ENCODE measurements around the gene SULT1A1. TPM values are rescaled to one million over a fixed set of nuclear protein-coding genes. Genes with fewer than 3 reads are reported as not detected.

Gene SULT1A1
- total and polyA plus RNA-seq, 2 of the 13 experiments (the other 11 are each of a cell fraction or from before 2014, with no cell fraction given) = 114 to 147 TPM

- TF ChIP-seq ZNF589 (CRISPR knock-in tag; conservative IDR thresholded peaks at IDR 0.05) (no peak), SAP130 (CRISPR knock-in tag; IDR thresholded peaks at IDR 0.05; ENCODE audit: low read depth) (no peak), ARNTL (CRISPR knock-in tag; IDR thresholded peaks at IDR 0.05) (0 out of 2 replicates have a peak, but pooled peaks have one; percentile 6), RFX5 (IDR thresholded peaks at IDR 0.05; ENCODE audit: low read depth, low read length) (no peak), NR2F1 (CRISPR knock-in tag; IDR thresholded peaks at IDR 0.05) (no peak), PLSCR1 (CRISPR knock-in tag; IDR thresholded peaks at IDR 0.05; ENCODE audit: borderline replicate concordance) (no peak), TSC22D2 (CRISPR knock-in tag; IDR thresholded peaks at IDR 0.05; ENCODE audit: borderline replicate concordance) (no peak), YEATS4 (CRISPR knock-in tag; IDR thresholded peaks at IDR 0.05; ENCODE audit: borderline replicate concordance) (0 out of 2 replicates have a peak, but pooled peaks have one; percentile 18), SMAD3 (CRISPR knock-in tag; IDR thresholded peaks at IDR 0.05) (no peak), TGIF2 (CRISPR knock-in tag; IDR thresholded peaks at IDR 0.05) (no peak; the same call in 1 of the 2 replicates), ZNF615 (CRISPR knock-in tag; IDR thresholded peaks at IDR 0.05; ENCODE audit: borderline replicate concordance) (no peak), ZNF329 (CRISPR knock-in tag; IDR thresholded peaks at IDR 0.05; ENCODE audit: low read depth) (no peak), SRSF9 (IDR thresholded peaks at IDR 0.05; ENCODE audit: borderline replicate concordance, insufficient read depth, low read depth, low read length, poor library complexity, severe bottlenecking) (no peak), ZNF670 (CRISPR knock-in tag; IDR thresholded peaks at IDR 0.05; ENCODE audit: borderline replicate concordance) (no peak), KDM5B (CRISPR knock-in tag; IDR thresholded peaks at IDR 0.05; ENCODE audit: borderline replicate concordance) (peak; percentile 87), CTCF (CRISPR knock-in tag; IDR thresholded peaks at IDR 0.05) (no peak), GTF2F1 (IDR thresholded peaks at IDR 0.05; ENCODE audit: low read length) (no peak), ZNF17 (CRISPR knock-in tag; IDR thresholded peaks at IDR 0.05) (0 out of 2 replicates have a peak, but pooled peaks have one; percentile 21), ZIK1 (CRISPR knock-in tag; IDR thresholded peaks at IDR 0.05; ENCODE audit: borderline replicate concordance, low read depth) (no peak)
- TF ChIP-seq, protein P1, sequence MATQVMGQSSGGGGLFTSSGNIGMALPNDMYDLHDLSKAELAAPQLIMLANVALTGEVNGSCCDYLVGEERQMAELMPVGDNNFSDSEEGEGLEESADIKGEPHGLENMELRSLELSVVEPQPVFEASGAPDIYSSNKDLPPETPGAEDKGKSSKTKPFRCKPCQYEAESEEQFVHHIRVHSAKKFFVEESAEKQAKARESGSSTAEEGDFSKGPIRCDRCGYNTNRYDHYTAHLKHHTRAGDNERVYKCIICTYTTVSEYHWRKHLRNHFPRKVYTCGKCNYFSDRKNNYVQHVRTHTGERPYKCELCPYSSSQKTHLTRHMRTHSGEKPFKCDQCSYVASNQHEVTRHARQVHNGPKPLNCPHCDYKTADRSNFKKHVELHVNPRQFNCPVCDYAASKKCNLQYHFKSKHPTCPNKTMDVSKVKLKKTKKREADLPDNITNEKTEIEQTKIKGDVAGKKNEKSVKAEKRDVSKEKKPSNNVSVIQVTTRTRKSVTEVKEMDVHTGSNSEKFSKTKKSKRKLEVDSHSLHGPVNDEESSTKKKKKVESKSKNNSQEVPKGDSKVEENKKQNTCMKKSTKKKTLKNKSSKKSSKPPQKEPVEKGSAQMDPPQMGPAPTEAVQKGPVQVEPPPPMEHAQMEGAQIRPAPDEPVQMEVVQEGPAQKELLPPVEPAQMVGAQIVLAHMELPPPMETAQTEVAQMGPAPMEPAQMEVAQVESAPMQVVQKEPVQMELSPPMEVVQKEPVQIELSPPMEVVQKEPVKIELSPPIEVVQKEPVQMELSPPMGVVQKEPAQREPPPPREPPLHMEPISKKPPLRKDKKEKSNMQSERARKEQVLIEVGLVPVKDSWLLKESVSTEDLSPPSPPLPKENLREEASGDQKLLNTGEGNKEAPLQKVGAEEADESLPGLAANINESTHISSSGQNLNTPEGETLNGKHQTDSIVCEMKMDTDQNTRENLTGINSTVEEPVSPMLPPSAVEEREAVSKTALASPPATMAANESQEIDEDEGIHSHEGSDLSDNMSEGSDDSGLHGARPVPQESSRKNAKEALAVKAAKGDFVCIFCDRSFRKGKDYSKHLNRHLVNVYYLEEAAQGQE (IDR thresholded peaks at IDR 0.05; ENCODE audit: borderline replicate concordance in 1 of 2, low read depth in 1 of 2, low read length in 2 of 2) = no peak
- TF ChIP-seq, protein P2, sequence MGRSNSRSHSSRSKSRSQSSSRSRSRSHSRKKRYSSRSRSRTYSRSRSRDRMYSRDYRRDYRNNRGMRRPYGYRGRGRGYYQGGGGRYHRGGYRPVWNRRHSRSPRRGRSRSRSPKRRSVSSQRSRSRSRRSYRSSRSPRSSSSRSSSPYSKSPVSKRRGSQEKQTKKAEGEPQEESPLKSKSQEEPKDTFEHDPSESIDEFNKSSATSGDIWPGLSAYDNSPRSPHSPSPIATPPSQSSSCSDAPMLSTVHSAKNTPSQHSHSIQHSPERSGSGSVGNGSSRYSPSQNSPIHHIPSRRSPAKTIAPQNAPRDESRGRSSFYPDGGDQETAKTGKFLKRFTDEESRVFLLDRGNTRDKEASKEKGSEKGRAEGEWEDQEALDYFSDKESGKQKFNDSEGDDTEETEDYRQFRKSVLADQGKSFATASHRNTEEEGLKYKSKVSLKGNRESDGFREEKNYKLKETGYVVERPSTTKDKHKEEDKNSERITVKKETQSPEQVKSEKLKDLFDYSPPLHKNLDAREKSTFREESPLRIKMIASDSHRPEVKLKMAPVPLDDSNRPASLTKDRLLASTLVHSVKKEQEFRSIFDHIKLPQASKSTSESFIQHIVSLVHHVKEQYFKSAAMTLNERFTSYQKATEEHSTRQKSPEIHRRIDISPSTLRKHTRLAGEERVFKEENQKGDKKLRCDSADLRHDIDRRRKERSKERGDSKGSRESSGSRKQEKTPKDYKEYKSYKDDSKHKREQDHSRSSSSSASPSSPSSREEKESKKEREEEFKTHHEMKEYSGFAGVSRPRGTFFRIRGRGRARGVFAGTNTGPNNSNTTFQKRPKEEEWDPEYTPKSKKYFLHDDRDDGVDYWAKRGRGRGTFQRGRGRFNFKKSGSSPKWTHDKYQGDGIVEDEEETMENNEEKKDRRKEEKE (IDR thresholded peaks at IDR 0.05) = no peak
Observed at GRCh38 chr16:28596115-28596630, 13.7 kb downstream of the SULT1A1 start (continued).
